Colon (tissue), 2 donors: Measurements from ENCODE around the gene THRB.

Source experiments
- FAIRE-seq: peaks from 2 replicates; lab custom pipeline; 2012; peaks lifted over from hg19 to GRCh38; lab: Jason Lieb, UNC
- donor health status: control.
- donor health status: control.

THRB gene

DNA sequence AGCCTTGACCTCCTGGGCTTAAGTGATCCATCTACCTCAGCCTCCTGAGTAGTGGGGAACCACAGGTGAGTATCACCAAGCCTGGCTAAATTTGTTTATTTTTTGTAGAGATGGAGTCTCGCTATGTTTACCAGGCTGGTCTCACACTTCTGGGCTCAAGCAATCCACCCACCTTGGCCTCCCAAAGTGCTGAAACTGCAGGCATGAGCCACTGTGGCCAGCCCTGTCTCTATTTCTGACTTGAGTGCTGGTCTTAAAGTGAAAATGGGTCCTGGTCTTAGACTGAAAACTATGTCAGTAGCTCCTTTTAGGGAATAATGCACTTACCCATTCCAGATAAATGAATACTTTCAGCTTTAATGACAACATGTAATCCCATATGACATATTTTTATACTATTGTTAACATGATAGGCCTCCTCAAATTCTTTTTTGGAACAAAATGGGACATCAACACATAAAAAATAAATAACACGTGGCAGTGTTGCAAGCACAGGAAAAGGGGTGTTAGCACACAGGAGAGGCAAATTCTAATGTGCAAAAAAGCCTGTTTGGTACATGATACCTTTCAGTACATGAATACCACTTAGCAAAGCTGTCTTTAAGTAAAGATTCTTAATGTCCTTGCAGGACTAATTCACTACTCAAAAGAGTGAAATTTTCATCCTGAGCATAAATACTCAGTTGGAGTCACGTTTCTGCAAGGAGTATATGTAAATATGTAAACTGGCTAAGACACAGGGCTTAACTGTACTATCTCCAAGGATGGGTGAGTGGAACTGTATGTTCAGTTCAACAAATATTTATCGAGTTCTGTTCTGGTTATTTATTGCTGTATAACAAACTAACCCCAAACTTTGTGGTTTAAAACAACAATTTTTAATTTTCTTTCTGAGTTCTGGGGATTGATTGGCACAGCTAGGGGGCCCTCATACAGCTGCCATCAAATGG is 354.9 kb downstream of the THRB start:
- no peak for FAIRE-seq

DNA sequence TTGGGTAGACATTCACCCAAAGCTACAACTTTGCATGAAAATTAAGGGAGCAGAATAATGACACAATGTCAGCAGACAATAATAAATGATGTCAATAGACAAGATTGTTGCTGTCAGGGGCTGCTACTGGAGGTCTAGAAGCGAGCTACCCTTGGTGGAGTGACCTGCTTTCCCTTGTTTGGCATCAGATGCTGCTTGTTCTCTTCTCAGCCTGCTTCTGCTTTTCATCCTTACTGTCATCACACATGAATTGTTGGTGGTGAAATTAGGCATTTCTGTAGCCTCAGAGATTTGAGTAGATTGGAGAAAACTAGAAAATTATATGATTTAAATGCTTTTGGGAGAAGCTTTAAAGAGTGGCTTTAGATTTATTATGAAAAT is 355.8 kb downstream of the THRB start:
- no peak for FAIRE-seq

- FAIRE-seq, result no peak
Measured at GRCh38 chr3:24137958-24138875, 356.4 kb downstream of the THRB start.

GRCh38 chr3:24137334-24137733 is 357.3 kb downstream of the THRB start:
- FAIRE-seq, result no peak

DNA sequence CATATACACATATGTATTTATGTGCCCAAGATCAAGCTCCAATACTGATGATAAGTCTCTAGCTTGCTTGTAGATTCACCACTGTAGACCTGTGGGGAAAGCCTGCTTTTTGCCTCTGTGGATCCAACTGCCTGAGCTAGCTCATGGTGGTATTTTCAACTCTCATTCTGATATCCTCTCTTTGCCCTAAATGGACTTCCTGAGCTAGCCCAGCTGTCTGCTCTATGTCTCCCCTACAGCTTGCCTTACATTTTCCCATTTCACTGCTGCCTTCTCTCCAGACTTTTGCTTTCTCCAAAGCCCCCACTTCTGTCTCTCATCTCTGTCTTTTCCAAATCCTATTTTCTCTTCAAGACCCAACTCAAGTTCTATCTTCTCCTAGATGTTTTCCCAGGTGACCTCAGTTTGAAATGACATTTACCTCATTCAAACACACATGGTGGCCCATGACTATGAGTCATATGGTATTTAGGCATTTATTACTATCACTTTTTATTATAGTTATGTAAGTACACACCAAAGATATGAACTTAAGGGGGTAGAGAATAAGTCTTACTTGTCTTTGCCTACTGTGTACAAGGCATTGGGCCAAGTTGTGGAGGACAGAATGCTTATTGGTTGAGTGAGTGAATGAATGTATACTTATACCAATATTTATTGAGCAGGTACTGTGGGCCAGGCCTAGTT is 357.9 kb downstream of the THRB start:
- no peak for FAIRE-seq

DNA sequence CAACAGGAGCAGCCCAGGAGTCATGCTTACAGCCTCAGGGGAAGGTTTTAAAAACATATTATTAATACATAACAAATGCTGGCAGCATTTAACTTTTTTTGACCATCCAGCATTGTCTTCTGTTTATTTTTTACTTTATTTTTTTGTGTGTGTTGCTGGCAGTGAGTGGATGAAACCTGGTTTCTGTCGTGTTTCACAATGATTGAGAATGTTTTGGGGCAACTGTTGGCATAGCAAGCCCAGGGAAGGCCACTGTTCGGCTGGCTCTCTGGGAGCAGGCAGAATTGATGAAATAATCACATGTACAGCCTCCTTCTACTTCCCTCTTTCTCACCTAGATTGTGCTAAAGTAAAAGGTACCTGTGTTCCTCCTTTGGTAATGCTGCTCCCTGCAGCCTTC is 359.4 kb downstream of the THRB start:
- no peak for FAIRE-seq

DNA sequence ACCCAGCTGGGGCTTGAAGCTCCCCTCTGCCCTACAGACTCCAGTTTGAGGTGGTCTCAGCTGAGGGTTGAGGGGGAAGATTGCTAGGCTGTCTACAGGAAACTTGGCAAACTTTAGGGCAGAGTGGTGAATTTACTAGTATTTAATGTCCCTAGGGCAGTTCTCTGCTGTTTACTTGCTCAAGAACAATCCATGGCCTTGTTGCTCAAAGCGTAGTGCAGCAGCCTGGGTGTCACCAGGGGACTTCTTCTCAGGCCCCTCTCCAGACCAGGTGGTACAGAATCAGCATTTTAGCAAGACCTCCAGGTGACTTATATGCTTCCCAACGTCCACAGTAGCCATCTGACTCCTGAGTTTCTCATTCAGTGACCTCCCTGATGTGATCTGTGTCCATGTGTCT is 360.7 kb downstream of the THRB start:
- no peak for FAIRE-seq

DNA sequence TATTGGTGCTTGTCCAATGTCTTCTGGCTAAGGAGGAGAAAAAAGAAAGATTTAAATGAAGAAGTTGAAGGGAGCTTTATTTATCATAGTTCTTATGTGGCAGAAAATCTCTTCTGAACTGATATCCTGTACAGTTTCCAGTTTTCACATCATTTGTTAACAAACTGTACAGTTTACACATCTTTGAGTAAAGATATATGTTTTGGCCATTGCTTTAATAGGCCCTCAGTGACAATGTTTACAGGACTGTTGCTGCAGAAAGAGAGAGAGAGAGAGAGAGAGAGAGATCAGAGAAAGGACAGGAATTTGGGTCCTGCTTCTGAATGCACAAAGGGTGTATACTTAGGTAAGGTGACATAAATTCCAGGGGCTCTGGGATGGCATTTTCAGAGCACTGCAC is 361.2 kb downstream of the THRB start:
- no peak for FAIRE-seq

- no peak for FAIRE-seq
Measured at GRCh38 chr3:24129549-24129948, 365.1 kb downstream of the THRB start.

DNA sequence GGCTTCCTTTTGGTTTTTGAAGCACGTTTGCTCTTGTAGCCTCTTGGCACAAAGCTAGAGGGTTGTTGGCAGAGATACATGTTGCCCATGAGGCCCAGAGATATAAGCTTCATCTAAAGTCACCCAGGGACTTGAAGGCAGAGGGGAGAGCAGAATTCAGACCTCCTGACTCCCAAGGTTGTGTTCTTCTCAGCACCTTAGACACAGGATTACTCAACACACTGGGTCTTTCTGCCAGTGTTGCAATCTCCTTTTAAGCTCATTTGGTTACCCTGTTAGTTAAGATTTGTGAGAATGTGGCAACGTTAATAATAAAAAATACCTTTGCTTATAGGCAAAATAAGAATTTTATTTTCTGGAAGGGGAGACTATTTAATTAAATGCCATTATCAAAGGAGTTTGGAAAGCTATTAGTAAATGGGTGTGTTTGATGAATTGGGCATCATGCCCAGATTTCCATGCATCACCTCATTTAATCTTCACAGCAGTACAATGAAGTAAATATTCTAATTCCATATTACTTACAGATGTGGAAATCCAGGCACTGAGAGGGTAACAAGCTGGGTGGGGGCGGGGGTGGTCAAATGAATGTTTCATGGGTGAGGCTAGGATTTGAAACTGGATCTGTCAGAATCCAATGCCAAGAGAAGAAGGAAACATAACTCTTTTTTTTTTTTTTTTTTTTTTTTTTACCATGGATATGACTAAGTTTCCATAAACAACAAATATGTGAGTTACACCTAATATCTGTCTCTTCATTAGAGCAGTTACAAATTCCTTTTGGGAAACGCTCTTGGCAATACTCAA is 366.2 kb downstream of the THRB start:
- FAIRE-seq, result no peak

- FAIRE-seq, result no peak
Measured at GRCh38 chr3:24123596-24123995, 371.1 kb downstream of the THRB start.

DNA sequence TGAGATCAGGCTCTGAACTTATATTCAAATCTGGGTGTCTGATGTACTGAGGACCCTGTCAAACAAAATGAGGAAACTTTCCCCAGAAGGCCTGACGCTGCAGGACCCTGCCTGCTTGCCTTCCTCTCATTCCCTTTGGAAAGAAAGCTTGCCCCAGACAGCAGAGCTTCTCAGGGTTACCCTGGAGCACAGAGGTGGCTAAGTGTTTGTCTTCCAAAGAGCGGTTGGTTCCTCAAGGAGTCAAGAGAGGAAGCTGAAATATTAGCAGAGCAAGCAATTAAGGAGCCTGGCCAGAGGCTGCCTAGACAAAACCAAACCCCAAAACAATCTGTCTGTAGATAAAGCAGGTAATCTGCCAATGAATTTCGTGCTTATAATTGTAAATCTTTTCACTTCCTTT is 374.2 kb downstream of the THRB start:
- FAIRE-seq, result no peak

DNA sequence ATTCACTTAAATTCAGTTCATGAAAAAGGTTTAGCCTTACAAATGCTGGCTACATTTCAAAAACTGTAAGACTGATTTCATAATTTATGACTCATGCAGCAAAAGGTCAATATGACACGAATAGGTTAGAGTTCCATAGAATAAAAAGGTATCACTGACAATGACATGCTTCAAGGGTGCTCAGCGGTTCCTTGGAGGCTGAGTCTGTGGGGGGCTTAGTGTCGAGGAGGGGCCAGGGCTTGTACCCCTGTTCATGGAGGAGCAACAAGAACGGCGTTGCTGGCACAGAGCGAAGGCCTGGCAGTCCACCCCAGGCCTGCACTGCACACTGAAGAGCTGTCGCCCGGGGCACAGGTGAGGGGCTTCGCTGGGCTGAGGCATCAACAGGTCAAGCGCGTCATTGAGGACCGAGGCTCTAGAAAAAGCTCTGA is 375.3 kb downstream of the THRB start:
- no peak for FAIRE-seq

DNA sequence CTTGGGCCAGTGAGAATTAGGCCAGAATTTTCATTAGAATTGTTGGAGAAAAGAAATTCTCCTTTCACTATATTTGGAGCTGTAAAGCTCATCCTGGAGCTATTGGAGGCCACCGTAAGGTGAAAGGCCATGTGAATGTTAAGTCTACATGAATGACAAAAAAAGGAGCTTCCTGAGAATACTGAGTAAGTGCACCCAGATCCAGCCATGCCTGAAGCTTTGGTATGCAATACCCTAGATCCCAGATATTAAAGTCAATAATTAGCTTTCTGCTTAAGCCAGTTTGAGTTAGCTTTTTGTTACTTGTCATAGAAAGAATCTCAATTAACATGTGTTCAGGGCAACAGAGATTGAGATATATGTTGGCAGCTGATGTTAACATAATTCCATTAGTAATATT is 377.1 kb downstream of the THRB start:
- no peak for FAIRE-seq

DNA sequence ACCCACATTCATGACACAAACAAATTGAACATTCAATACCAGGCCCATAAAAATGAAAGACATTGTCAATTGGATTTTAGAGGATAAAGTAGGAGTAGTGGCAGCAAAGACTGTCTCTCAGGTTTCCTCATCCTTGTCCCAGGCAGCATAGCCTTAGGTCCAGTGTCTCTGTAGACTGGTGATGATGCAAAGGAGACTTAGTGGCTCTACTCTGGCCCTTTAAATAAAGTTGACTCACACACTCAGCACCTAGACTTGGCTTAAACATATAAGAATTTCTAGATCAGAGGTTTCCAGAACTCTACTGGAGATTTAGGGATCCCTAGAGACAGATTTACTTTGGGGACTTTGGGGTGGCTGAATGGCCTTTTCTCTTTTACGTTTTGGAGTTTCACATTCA is 382.9 kb downstream of the THRB start:
- FAIRE-seq, result no peak

DNA sequence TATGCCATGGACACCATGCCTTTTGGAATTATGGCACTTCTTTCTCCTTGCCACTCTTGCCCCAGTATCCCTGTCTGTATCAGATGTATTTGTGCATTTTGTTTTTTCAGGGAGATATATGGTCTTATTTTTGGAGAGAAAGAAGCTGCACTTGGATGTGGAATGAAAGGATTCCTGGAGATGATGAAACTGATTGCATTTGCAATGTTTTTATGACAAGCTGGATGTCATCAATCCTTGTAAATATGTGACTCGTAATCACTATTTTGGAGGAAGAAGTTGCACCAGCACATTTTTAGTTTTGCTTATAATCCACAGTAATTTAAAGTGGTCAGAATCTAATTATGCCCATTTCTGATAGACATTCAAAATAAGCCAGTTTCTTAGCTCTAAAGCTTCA is 384.6 kb downstream of the THRB start:
- no peak for FAIRE-seq

GRCh38 chr3:24101676-24102168 is 392.9 kb downstream of the THRB start:
- FAIRE-seq, result no peak

- FAIRE-seq, result no peak
Measured at GRCh38 chr3:24100696-24101402, 393.8 kb downstream of the THRB start.

DNA sequence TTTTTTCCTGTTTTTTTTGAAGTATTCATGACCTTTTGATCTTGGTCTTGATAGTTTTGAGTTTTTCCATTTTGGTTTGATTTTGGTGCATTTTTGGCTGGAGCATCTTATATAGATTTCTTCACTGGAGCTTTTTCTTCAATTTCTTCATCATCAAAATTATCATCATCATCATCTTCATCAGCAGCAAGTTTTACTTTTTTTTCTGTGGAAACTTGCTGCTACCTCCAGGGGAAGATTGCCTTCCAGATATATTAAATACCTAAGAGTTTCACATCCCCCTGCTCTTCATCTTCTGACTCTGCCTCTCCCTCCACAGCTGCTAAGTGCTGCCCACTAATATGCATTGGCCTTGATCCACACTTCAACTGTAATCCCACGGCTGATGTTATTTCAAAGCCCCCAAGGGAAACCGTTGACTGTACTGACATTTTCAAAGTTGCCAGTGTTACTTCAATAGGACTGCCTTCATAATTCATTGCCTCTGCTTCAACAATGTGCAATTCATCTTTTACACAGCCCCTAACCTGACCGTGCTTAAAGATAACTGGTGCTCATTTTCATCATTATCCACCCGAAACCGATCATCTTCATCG is 397.9 kb downstream of the THRB start:
- FAIRE-seq, result no peak

GRCh38 chr3:24096271-24096670 is 398.4 kb downstream of the THRB start:
- no peak for FAIRE-seq
